ENCODE measurements around the gene KCNG2.
A peak's percentile ranks its signal among the peaks of the same experiment; 100 is the strongest.

KCNG2 gene

GRCh38 chr18:79947054-79947755, 149.5 kb downstream of the KCNG2 start:
- Histone ChIP-seq H3K4me1 (ENCODE audit: control insufficient read depth in 1 of 2, insufficient read depth in 1 of 2, low read depth in 1 of 2, low read length in 1 of 2) (peaks cover 14 to 23% of the 10 kb centered on the region in 2 experiments), H3K36me3 (peaks cover 32% of the 10 kb centered on the region), H3K9me3 (no peaks in the 10 kb centered on the region), H3K4me3 (ENCODE audit: low read depth in 1 of 2, low read length in 1 of 2) (no peak overlapping the region), H3K27me3 (peaks cover 5% of the 10 kb centered on the region), H3K27ac (no peak overlapping the region)
- TF ChIP-seq, protein P1, sequence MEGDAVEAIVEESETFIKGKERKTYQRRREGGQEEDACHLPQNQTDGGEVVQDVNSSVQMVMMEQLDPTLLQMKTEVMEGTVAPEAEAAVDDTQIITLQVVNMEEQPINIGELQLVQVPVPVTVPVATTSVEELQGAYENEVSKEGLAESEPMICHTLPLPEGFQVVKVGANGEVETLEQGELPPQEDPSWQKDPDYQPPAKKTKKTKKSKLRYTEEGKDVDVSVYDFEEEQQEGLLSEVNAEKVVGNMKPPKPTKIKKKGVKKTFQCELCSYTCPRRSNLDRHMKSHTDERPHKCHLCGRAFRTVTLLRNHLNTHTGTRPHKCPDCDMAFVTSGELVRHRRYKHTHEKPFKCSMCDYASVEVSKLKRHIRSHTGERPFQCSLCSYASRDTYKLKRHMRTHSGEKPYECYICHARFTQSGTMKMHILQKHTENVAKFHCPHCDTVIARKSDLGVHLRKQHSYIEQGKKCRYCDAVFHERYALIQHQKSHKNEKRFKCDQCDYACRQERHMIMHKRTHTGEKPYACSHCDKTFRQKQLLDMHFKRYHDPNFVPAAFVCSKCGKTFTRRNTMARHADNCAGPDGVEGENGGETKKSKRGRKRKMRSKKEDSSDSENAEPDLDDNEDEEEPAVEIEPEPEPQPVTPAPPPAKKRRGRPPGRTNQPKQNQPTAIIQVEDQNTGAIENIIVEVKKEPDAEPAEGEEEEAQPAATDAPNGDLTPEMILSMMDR (IDR thresholded peaks at IDR 0.05): no peak

DNA sequence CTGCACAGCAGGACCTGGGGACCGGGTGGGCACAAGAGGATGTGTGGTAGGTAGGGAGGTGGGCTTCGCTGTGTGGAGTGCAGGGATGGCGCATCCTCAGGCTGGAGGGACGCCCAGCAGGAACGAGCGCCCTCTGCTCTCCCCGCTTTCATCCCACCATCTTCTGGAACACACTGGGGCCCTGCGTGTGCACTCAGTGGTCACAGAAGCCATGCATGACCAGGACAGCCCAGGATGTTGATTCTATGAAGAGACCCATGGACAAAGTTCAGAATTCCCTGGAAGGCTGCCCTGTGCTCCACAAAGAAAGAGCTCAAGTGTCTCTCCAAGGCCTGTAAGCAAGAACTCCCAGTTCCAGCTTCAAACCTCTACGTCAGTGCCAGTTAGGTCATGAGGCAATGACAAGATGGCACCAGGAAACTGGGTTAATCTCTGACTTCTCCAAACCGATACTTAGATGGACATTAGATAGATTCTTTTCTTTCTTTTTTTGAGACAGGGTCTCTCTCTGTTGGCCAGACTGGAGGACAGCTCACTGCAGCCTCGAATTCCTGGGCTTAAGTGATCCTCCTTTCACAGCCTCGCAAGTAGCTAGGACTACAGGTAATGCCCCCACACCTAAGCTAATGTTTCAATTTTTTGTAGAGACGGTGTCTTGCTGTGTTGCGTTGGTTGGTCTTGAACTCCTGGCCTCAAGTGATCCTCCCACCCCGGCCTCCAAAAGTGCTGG, 150.3 kb downstream of the KCNG2 start:
- Histone ChIP-seq H3K4me3 (ENCODE audit: low read depth in 1 of 2, low read length in 1 of 2) (no peak overlapping the region), H3K36me3 (peaks cover 23% of the 10 kb centered on the region), H3K9me3 (no peaks in the 10 kb centered on the region), H3K4me1 (ENCODE audit: control insufficient read depth in 1 of 2, insufficient read depth in 1 of 2, low read depth in 1 of 2, low read length in 1 of 2) (peaks cover 14 to 26% of the 10 kb centered on the region in 2 experiments), H3K27me3 (peaks cover 14% of the 10 kb centered on the region), H3K27ac (no peak overlapping the region)
- TF ChIP-seq, protein P1 (IDR thresholded peaks at IDR 0.05): no peak

DNA sequence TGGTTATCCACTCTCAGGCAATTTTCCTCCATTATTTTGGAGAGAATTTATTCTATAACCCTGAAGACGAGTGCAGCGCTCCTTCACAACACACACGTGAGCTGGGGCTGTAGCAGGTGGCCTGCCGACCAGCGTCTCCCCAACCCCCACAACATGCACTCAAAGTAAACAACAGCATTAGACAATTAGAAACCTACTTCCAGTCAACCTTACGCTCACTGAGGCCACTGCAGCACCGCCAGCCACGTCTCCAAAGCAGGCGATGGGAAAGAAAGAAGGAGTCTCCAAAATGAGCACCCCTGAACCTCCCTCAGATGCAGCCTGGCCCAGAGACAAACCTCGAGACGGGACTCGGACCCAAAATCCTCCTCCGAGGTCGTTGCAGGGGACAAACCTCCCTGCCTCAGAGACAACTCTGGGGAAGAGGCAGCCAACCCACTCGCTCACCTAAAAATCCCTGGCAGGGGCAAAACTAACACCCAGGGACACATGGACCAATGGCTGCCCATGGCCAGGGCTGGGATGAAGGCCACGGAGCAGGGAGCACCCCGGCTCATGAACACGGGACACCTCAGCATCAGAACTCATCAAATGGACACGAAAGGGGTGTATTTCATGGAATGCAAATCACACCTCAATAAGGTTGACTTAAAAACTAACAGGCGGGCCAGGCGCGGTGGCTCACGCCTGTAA, 151.1 kb downstream of the KCNG2 start:
- TF ChIP-seq, protein P1 (IDR thresholded peaks at IDR 0.05): no peak
- Histone ChIP-seq H3K27ac (peak overlapping the region; percentile 87), H3K9me3 (no peaks in the 10 kb centered on the region), H3K36me3 (peaks cover 16% of the 10 kb centered on the region), H3K27me3 (peaks cover 15% of the 10 kb centered on the region), H3K4me1 (ENCODE audit: control insufficient read depth in 1 of 2, insufficient read depth in 1 of 2, low read depth in 1 of 2, low read length in 1 of 2) (peaks cover 14 to 26% of the 10 kb centered on the region in 2 experiments), H3K4me3 (ENCODE audit: low read depth in 1 of 2, low read length in 1 of 2) (peak overlapping the region in 1 of 2 experiments; percentile 99)

Data from neutrophil (primary cell).